ENCODE data around the gene OR5T2. TPM values are rescaled to one million over a fixed set of nuclear protein-coding genes. Genes with fewer than 3 reads are reported as not detected.

The OR5T2 gene
- total RNA-seq, 1 experiment from 2014 or later: not detected

- Histone ChIP-seq H3K36me3 (ENCODE audit: low read depth, low read length) (no peaks in the 10 kb centered on the region), H3K9ac (ENCODE audit: low read length) (no peak overlapping the region), H3K4me3 (ENCODE audit: low read length) (no peak overlapping the region), H3F3A (ENCODE audit: low read length, unreplicated experiment) (no peaks in the 10 kb centered on the region), H3K9me2 (replicated peaks; ENCODE audit: low read length) (no peaks in the 10 kb centered on the region), H3K27ac (ENCODE audit: low read length) (no peak overlapping the region), H3K4me1 (ENCODE audit: insufficient read depth, low read length) (no peaks in the 10 kb centered on the region), H3K4me2 (ENCODE audit: low read length) (no peak overlapping the region), H3K79me2 (ENCODE audit: low read length) (no peaks in the 10 kb centered on the region), H4K20me1 (ENCODE audit: low read length) (no peaks in the 10 kb centered on the region), H3K9me3 (ENCODE audit: low read length) (peaks cover 21% of the 10 kb centered on the region), H2AFZ (ENCODE audit: low read length) (no peak overlapping the region), H3K27me3 (ENCODE audit: low read length) (no peaks in the 10 kb centered on the region)
- DNase-seq (no peak), ATAC-seq (no peak)
- ChIA-PET POLR2A (ENCODE audit: unreplicated experiment) (no interaction called here), CTCF (no interaction called here)
- no TSS peak for BruUV-seq (replicated peaks)
- TF ChIP-seq EZH2 (IDR thresholded peaks at IDR 0.05; ENCODE audit: low read length, unreplicated experiment): no peak
- TF ChIP-seq CTCF (conservative IDR thresholded peaks at IDR 0.05; ENCODE audit: low read depth, low read length): no peak
- TF ChIP-seq EZH2phosphoT487 (IDR thresholded peaks at IDR 0.05; ENCODE audit: borderline replicate concordance, low read length): no peak
- intact Hi-C loops (cut with micrococcal nuclease): no loop called here
Measured at GRCh38 chr11:56183459-56183858, 50.6 kb downstream of the OR5T2 start.

Other genes with a start within 250 kb of the OR5T2 start
- not detected in 2 replicates for gene OR5F1, start 239.6 kb downstream of the OR5T2 start, total RNA-seq (2014; rRNA removed)
- gene OR5AS1, start 206.6 kb downstream of the OR5T2 start, total RNA-seq (2014; rRNA removed): not detected in 2 replicates
- gene OR8I2, start 140.9 kb downstream of the OR5T2 start, total RNA-seq (2014; rRNA removed): not detected in 2 replicates
- not detected in 2 replicates for gene OR8H2, start 130.6 kb downstream of the OR5T2 start, total RNA-seq (2014; rRNA removed)
- not detected in 2 replicates for gene OR8H3, start 111.9 kb downstream of the OR5T2 start, total RNA-seq (2014; rRNA removed)
- gene OR8J3, start 94.1 kb downstream of the OR5T2 start, total RNA-seq (2014; rRNA removed): not detected in 2 replicates
- not detected in 2 replicates for gene OR8K5, start 73.9 kb downstream of the OR5T2 start, total RNA-seq (2014; rRNA removed)
- gene OR5J2, start 57.6 kb downstream of the OR5T2 start, total RNA-seq (2014; rRNA removed): not detected in 2 replicates
- gene OR5T3, start 18.0 kb upstream of the OR5T2 start, total RNA-seq (2014; rRNA removed): not detected in 2 replicates
- gene OR5T1, start 39.9 kb upstream of the OR5T2 start, total RNA-seq (2014; rRNA removed): not detected in 2 replicates
- not detected in 2 replicates for gene OR8H1, start 58.0 kb upstream of the OR5T2 start, total RNA-seq (2014; rRNA removed)
- not detected in 2 replicates for gene OR8K3, start 80.9 kb upstream of the OR5T2 start, total RNA-seq (2014; rRNA removed)
- gene OR8K1, start 111.8 kb upstream of the OR5T2 start, total RNA-seq (2014; rRNA removed): not detected in 2 replicates
- not detected in 2 replicates for gene OR8J1, start 120.0 kb upstream of the OR5T2 start, total RNA-seq (2014; rRNA removed)
- gene OR8U1, start 141.4 kb upstream of the OR5T2 start, total RNA-seq (2014; rRNA removed): not detected in 2 replicates
- not detected in 2 replicates for gene OR5AL1, start 178.4 kb upstream of the OR5T2 start, total RNA-seq (2014; rRNA removed)
- gene OR5M3, start 239.1 kb upstream of the OR5T2 start, total RNA-seq (2014; rRNA removed): not detected in 2 replicates